NCI-H2227 treated with DMSO at 0.1 percent for 48 hours (cell line): ENCODE results near the gene CPED1.
A peak's percentile ranks its signal among the peaks of the same experiment; 100 is the strongest.

Experiments used
- DNase-seq: peaks from one replicate; lab custom pipeline; 2025; lab: John Stamatoyannopoulos, UW

CPED1 gene

DNA sequence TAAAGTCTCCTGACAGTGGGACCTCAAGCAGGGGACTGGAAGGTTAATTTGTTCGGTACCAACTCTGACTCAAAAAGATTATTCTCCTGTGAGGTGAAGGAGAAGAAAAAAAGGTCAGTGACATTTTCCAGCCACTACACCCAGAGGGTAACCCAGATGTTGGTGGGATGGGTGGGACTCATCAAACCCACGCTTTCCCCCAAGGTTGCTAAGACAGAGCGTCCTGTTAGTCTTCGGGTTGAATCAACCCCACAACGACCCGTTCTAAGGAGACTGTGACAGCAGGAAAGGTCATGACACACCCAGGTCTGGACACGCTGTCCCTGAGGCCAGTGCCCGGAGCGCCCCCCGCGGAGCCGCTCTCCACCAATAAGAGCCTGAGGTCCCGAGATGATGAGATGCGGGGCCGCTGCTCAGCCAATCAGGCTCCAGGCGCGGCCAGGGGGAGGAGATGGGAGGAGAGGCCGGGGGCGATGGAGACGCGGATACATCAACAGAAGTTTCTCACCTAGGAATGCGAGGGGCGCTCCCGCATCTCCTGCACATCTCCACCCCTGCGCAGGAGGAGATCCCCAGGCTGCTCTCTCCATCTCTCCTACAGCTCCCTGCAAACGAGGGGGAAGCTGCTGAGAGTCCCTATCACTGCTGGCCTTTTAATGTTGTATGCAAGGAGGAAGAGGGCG lies 340.1 kb downstream of the CPED1 start, which contains the start of gene WNT16:
WNT16 (plus strand) TSS at position 493 of the 683 bp plus-strand sequence. CDS start 293 bp downstream, outside the sequence.
- peak; percentile 40 for DNase-seq

GRCh38 chr7:121329191-121330052 lies 340.9 kb downstream of the CPED1 start:
- DNase-seq = peak; percentile 41

- DNase-seq = no peak
These were observed 341.7 kb downstream of the CPED1 start for GRCh38 chr7:121330053-121330833.

DNA sequence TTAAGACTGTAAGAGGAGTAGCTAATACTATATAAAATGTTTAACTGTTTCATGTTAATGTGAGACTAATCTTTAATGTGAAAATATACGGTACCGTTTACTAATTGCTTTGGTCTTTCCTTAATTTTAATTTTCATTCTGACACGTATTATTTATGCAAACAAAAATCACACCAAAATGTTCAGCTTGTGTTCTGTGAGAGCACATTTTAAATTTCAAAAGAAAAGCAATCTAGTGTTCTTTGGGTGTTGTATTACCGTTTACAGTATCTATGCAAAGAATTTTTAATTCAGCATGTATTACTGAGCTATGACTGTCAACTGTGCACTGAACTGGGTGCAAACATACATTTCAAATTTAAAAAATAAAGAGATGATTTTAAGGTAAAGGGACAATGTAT lies 342.5 kb downstream of the CPED1 start:
- DNase-seq = no peak

- DNase-seq = no peak
These were observed 343.1 kb downstream of the CPED1 start for GRCh38 chr7:121331574-121331973.

DNA sequence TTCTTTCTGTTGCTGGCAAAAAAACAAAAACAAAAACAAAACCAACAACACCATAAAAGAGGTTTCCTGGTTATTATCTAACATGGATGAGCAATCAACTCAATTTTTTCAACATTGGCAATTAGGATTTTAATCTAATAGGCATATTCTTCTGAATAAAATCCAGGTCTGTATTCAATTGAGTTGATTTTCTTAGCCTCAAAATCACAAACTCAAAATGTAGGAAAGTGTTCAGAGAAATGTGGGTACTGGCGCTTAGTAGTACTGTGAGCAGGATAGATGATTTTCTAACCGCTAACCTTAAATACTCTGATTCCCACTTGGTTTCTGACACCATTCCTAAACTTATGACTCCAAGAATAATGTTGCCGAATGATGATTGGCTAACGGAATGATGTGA lies 345.9 kb downstream of the CPED1 start:
- DNase-seq = no peak

DNA sequence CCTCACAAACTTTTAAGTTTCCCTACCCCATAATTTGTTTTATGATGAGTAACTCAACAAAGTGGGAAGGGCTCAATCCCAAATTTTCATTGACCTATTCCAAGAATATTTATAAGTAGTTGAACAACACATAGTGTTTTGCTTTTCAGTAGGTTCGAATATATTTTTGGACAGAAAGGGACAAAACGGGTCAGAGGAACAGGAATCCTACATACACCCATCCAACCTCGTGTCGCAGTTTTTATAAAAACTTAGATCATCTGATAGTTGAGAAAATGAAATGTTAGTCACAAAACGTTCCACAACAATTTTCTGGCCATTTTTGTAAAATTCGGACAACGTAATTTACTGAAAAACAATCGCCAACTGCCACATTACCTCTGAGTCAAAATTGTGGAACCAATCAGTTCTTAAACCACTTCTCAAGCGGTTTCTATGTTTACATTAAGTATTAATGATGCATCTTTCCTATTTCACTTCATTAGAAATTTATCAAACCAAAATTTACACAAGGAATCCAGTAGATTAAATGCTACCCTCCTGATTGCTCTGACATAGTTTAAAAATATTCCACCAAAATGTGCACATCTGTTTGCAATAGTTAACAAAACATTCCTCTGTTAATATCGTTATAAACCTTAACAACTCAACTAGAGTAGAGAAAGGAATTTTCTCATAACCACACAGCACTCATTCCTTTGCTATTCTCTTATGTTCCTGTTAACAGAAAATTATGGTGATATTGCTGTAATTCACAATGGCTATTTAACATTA lies 346.6 kb downstream of the CPED1 start:
- no peak for DNase-seq

DNA sequence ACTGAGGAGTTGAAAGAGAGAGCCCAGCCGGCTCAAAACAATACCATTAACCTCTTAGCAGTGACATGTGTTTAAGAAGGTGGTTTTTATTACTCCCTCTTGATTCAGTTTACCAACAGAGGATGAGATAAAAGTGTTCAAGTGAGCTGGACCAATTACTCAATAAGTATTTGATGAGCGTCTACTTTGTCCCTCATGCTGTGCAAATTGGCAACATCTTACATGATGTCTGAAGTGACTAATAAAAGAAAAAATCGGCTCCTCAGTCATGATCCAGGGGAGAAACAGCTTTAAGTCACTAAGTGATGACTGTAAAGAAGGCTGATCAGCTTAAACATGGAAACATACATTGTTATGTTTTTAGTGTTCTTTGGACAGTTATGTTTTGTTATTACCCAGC lies 348.1 kb downstream of the CPED1 start:
- DNase-seq = no peak

GRCh38 chr7:121337398-121337797 lies 348.9 kb downstream of the CPED1 start:
- DNase-seq = no peak

DNA sequence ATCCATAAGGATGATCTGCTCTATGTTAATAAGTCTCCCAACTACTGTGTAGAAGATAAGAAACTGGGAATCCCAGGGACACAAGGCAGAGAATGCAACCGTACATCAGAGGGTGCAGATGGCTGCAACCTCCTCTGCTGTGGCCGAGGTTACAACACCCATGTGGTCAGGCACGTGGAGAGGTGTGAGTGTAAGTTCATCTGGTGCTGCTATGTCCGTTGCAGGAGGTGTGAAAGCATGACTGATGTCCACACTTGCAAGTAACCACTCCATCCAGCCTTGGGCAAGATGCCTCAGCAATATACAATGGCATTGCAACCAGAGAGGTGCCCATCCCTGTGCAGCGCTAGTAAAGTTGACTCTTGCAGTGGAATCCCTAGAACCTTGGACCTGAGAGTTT lies 350.6 kb downstream of the CPED1 start:
- no peak for DNase-seq

DNA sequence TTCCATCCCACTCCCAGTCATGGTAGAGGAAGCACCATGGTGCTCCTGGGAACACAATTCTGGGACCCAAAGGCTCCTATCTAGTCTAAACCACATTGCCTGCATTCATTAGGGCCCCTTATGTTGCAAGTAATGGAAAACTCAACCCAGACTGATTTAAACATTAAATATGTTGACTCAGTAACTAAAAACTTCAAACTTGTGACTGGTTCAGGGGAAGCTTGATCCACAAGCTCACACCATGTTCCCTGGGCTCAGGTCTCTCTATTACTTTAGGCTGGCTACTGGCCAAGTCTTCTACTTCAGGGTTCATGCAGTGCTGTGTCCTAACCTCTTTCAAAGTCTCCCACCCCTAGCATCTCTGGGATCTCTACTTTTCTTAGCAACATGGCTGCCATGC lies 353.4 kb downstream of the CPED1 start:
- no peak for DNase-seq

- DNase-seq = no peak
These were observed 354.1 kb downstream of the CPED1 start for GRCh38 chr7:121342631-121343030.

- DNase-seq = no peak
These were observed 354.8 kb downstream of the CPED1 start for GRCh38 chr7:121343302-121343701.

DNA sequence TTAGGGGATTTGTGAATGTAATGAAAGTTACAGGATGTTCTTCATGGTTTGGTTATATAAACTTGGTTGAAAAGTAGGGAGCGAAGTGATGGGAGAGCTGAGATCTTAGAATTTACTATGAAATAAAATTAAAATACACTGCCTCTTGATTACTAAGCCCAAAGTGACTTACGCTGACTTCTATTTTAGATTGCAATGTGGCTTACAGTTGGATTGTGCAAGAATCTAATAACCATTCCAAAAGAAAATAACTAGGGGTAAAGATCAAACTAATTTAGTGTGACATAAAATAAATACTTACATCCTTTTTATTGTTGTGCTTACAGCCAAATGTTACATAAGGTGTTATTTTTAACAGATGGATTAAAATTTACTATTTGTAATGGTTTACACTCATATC lies 355.6 kb downstream of the CPED1 start:
- DNase-seq = no peak

- no peak for DNase-seq
These were observed 356.0 kb downstream of the CPED1 start for GRCh38 chr7:121344497-121344896.
